Measurements from ENCODE around the gene FBXW10B.
"Not testable (repeated sequence)": the region's sequence is repeated elsewhere in the genome, so short reads cannot be mapped to it uniquely, and the experiment has no call there.

FBXW10B gene

DNA sequence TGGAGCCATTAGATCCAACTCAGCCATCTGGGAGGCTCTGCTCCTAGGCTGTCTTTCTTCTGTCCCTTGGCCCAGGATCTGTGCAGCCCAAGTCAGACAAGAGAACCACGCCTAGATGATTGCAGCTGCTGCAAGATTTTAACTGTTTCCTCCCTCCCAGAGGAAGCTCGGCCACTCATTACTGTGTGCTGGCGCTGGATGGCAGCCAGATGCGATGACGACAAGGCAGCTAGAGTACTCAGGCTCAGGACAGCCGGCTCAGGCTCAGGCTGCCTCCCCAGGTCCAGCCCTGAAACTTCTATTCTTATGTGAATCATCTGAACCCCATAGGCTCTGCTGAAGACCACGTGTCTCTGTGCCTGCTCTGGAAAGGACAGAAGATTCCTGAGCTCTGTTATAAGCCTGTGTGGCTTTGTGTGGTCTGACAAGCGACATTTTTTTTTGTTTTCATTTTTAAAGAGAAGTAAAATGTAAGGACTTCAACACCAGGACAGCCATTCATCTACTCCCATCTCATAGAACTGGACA is 32.1 kb upstream of the FBXW10B start:
- no peak for DNase-seq (ENCODE audit: insufficient read length)
- no peak for FAIRE-seq
- TF ChIP-seq POLR2AphosphoS5 (IDR thresholded peaks at IDR 0.05; ENCODE audit: low read depth, low read length) (no peak), TAF1 (IDR thresholded peaks at IDR 0.05; ENCODE audit: borderline replicate concordance, low read depth, low read length) (no peak), POLR2A (IDR thresholded peaks at IDR 0.05; ENCODE audit: low read depth, low read length) (no peak)

DNA sequence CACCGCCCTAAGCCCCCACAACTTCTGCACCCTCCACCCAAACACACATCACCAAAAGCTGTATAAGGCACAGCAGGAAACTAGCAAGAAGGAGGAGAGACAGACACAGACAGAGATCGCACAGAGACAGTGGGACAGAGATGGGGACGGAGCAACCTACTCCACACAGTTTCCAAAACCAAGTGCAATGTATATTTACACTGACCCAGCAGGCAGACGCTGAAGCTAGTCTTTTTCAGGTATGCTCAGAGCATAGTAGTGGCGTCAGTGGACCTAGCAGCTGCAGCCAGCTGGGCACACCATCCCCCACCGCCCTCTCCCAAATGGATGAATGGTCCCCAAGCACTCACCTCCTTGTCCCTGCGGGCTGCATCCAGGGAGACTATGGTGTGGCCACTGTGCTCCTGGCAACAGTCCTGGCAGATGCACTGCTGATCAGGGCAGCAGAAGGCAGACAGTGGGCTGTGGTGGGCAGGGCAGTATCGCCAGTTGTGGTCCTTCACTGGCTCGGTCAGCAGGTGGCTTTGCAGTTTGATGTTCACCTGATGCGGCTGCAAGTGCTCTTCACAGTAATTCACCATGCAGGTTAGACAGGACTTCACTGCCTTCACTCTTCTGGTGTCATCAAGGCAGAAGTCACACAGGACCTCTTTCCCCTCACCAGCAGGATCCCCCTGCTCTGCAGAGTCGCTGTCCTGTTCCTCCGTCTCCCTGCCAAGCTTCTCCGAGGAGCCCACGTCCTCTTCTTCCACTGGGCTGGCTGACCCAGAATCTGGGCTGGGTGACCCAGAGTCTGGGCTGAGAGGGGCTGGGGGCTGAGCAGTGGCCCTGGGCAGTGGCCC is 31.5 kb upstream of the FBXW10B start:
- FAIRE-seq (no peak), DNase-seq (ENCODE audit: insufficient read length) (no peak)
- TF ChIP-seq POLR2A (IDR thresholded peaks at IDR 0.05; ENCODE audit: low read depth, low read length) (no peak), POLR2AphosphoS5 (IDR thresholded peaks at IDR 0.05; ENCODE audit: low read depth, low read length) (no peak), TAF1 (IDR thresholded peaks at IDR 0.05; ENCODE audit: borderline replicate concordance, low read depth, low read length) (no peak)

DNA sequence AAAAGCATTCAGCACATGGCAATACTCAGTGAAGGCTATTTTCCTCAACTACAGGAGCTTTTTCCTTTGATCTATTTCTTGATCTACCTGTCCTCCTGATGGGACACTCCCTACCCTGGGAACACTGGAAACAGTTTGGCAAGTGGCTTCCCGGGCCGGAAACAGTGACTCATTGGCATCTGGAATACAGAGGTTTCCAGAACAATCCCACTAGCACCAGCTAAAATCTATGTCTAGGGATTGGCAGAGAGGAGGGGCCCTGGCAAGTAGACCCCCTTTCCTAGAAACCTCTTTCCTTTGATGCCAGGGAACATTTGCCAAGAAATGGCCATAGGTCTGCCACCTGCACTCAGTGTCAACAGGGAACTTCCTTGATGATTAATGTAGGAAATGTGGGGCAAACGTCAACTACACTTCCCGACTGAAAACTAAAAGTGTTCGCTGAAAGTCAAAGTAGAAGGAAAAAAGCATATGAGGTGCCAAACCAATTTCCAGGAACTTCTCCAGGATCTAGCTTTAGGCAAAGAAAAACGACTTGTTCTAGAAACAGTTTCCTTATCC is 30.4 kb upstream of the FBXW10B start:
- FAIRE-seq (no peak), DNase-seq (ENCODE audit: insufficient read length) (no peak)
- TF ChIP-seq POLR2AphosphoS5 (IDR thresholded peaks at IDR 0.05; ENCODE audit: low read depth, low read length) (no peak), POLR2A (IDR thresholded peaks at IDR 0.05; ENCODE audit: low read depth, low read length) (no peak), TAF1 (IDR thresholded peaks at IDR 0.05; ENCODE audit: borderline replicate concordance, low read depth, low read length) (no peak)

DNA sequence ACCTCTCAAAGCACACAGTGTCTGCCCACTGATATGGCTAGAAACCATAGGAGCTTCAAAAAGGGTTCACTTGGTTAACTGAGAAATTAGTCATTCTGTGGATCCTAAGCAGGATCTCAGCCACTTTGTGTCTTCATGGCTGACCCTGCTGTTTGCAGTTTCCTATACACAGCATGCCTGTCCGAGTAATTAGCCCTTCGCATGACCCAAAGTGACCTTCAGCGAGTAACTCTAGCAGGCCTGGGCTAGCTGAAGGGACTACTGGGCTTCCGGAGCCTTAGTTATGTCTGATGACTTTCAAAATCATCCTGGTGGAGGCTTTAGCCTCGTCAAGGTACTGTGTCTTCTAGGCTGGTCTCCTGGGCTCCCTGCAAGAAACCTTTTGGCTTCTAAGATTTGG is 28.9 kb upstream of the FBXW10B start:
- TF ChIP-seq TAF1 (IDR thresholded peaks at IDR 0.05; ENCODE audit: borderline replicate concordance, low read depth, low read length) (no peak), POLR2AphosphoS5 (IDR thresholded peaks at IDR 0.05; ENCODE audit: low read depth, low read length) (no peak), POLR2A (IDR thresholded peaks at IDR 0.05; ENCODE audit: low read depth, low read length) (no peak)
- DNase-seq (ENCODE audit: insufficient read length) (no peak), FAIRE-seq (no peak)

DNA sequence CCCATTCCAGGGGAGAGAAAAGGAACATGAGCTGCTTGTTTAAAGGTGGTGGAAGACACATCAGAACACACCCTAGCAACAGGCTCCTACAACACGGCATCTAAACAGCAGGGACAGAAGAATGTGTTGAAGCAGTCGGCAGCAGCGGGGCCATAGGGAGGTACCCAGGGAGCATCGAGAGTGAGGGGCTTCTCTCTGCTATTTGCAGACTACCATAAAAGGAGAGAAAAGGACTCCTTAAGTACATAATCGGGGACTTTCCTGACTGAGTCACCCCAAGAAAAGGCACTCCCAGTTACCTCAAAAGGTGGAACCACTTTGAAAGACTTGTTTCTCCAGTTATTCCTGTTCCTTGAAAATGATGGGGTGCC is 26.4 kb upstream of the FBXW10B start:
- not testable (repeated sequence) for DNase-seq (ENCODE audit: insufficient read length); FAIRE-seq

DNA sequence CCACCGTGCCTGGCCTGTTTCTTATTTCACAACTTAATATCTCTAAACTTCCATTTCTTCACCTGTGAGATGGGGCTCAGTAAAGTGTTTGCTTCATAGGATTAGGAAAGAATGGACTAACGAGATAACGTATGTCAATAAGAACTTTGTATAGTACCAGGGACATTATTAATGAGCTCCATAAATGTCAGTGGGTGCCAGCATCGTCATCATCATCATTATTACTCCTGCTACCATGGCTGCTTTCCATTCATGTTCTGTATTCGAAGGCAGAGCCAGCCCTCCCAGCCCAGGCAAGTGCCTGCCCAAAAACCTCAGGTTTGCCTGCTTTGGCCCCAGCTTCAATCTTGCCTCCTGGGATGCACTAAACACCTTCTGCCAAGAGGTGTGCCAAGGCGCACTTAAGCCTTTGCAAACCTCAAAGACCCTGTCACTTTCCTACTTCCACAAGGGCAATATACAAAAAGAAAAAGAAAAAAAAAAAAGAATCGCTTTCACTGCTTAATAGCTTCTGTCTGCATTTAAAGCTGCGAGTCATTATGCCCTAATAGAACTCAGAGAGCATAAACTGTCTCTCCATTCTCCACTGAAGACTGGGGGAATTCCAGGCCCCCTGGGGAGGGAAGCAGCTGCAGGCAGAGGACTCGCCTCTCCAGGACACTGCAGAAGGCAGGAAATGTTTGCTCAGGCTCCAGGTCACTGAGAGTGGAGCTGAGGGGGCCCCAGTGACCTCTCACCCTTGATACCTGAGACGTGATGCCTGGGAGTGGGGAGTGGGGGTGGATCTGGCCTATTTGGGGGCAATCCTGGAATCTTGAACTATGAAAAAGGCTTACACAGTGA is 25.8 kb upstream of the FBXW10B start:
- FAIRE-seq; DNase-seq (ENCODE audit: insufficient read length): not testable (repeated sequence)

DNA sequence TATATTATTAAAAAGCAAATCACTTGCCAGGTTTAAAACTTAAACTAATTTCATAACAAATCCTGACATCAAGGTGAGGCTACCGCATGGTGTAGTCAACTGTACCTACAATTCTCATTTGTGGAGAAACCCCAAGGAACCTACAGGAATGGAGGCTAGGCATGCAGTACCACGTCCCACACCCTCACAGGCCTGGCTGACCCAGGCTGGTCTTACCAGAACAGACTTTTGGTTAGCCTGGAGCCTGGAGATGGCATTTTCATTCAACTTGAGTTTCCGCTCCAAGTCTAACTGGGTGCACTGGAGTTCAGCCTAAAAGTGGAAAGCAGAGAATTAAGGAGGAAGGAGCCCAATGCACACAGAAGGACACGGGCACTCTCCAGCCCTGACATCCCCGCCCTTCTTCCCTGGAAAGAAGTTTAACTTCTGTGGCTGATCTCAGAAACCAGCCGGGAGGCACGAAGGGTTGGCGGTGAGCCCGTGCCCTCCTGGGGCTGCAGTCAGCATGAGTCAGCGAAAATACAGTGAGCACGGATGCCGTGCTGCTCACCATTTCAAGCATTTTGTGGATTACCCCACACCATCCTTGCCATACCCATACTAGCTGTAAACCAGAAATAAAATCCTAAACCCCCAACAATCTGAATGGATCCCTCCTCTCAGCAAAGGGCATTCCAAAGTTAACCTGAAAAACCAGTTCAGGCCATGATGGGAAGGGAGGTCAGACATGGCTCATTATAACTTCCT is 23.2 kb upstream of the FBXW10B start:
- DNase-seq (ENCODE audit: insufficient read length); FAIRE-seq: not testable (repeated sequence)

DNA sequence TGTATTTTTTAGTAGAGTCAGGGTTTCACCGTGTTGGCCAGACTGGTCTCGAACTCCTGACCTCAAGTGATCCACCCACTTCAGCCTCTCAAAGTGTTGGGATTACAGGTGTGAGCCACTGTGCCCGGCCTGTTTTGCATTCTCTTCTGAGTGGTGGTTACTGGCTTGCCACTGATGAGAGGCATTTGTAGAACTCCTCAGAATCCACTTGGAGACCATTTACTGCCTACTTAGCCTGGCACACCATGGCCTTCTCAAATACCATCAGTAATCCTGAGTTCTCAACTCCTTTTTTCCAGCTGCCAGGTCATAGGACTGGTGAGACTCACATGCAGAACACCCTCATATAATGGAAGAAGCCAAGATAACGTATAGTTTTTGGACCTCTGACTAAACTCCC is 22.5 kb upstream of the FBXW10B start:
- not testable (repeated sequence) for DNase-seq (ENCODE audit: insufficient read length); FAIRE-seq

DNA sequence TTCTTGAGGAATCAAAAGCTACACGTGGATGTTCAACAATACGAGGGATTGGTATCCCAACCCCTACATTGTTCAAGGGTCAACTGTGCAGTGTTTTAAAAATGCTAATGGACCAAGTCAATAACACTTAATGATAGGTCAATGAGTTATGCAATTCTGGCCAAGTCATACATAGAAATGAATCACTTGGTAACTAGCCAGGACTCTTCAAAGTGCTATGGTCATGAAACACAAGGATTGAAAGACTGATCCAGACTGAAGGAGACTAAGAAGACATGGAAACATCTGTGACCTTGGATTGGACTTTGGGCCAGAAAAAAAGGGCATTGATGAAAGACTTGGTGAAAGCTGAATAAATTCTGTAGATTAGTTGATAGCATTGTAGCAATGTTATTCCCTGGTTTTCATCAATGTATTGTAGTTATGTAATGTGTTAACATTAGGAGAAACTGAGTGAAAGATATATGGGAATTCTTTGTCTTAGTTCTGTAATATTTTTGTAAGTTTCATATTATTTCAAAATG is 11.5 kb upstream of the FBXW10B start:
- not testable (repeated sequence) for FAIRE-seq; DNase-seq (ENCODE audit: insufficient read length)

DNA sequence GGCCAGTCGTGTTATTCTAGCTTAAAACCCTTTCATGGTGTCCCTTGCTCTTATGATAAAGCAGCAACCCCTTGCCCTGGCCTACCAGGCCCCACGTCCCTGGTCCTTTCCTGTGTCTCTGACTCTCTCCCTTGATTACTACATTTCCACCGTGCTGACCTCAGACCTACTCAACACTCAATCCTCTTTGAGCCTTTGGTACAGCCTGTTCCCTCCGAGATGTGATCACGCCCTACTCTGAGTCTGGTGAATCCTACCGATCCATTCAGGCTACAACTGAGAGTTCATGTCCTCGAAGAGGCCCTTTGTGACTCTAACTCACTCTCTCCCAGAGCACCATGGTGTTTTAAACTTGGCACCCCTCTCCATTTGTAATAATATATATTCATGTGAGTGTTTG is 10.5 kb upstream of the FBXW10B start:
- not testable (repeated sequence) for FAIRE-seq; DNase-seq (ENCODE audit: insufficient read length)

DNA sequence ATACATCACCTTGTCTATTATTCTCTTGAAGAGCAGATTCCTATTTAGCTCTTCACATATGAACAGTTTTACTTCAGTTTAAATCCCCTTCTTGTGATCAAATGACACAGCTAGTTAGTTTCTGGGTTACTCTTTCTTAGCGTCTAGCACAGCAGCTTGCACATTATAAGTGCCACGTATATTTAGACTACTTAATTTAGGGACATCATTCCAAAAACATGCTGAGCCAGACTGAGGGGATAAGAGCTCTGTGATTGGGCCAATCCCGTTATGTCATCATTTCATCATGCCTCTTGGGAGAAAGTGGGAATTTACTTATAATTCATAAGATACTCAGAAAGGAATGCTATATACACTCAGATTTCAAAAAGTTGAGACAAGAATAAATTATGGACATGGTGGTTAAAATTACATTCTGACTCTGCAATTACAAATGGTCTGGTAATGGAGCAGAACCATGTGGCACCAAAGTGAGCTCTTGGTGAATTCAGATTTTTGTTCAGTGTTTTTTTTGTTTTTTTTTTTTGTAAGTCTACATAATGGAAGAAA is 4.2 kb upstream of the FBXW10B start:
- DNase-seq (ENCODE audit: insufficient read length), result not testable (repeated sequence)

DNA sequence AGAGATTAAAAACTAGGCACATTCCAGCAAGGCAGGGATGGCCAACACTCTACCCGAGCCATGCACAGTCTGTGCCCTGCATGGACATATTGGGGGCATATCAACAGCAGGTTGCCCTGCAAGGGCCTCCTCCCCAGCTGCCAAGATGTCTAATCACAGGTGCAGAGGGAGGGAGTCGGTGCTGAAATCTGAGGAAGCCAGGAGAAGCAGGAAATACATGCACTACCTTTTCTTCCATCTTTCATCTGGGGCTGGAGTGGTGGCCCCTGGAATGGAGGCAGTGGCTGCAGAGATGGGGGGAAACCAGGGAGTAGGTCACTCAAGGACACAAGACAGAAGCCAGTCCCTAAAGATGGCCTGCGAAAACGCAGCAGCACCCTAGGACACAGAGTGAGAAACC is 3.8 kb upstream of the FBXW10B start:
- FAIRE-seq; DNase-seq (ENCODE audit: insufficient read length): not testable (repeated sequence)

More for the DNA sequence above, 4.2 kb upstream of the FBXW10B start:
- not testable (repeated sequence) for FAIRE-seq

DNA sequence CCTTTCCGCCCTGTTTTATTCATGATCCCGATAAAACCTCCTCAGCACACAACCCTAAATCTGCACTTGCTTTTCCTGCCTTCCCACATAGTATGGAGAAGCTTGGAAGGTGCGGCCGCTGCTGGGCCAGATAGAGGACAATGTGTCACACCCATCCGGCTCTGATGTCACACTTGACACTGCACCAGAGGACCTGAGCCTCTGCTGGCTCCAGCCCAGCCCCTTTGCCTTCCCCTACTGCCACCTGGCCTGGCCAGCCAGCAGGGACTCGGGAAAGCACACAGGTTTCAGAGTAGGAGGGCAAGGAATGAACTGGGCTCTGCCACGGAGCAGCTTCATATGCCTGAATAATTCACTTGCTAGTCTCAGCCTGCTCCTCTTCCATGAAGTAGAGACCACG is 2.6 kb upstream of the FBXW10B start:
- not testable (repeated sequence) for FAIRE-seq; DNase-seq (ENCODE audit: insufficient read length)

DNA sequence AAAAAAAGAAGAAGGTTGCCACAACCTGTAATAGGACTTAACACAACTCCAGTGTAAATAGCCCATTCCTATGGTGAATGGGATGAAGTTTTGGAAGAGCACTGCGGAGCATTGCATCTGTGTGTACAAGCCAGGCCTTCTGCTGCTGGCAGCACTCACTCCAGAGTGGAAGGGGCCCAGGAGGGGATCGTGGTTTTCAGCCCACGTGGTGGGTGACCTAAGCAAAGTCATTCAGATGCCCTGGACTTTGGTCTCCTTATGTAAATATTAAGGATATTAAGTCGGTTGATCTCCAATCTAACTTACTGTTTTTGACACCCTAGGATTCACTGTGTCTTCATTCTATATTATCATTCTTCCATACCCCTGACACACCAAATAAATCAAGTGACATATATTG is 2.7 kb downstream of the FBXW10B start:
- FAIRE-seq; DNase-seq (ENCODE audit: insufficient read length): not testable (repeated sequence)

DNA sequence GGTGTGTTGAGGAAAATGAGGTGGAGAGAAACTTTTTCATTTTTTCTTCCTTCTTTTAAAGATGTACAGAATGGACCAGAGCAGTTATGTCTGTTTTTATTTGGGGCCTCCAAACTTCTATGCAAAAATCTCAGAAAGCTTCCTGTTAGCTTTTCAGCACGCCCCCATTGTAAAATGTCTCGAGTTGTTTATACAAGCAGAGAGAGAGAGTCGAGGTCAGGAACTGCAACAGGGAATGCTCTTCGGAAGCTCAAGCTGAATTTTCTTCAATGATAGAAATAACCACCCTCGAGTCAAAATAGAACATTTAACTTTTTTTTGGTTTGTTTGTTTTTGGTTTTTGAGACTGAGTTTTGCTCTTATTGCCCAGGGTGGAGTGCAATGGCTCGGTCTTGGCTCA is 3.7 kb downstream of the FBXW10B start:
- FAIRE-seq; DNase-seq (ENCODE audit: insufficient read length): not testable (repeated sequence)

DNA sequence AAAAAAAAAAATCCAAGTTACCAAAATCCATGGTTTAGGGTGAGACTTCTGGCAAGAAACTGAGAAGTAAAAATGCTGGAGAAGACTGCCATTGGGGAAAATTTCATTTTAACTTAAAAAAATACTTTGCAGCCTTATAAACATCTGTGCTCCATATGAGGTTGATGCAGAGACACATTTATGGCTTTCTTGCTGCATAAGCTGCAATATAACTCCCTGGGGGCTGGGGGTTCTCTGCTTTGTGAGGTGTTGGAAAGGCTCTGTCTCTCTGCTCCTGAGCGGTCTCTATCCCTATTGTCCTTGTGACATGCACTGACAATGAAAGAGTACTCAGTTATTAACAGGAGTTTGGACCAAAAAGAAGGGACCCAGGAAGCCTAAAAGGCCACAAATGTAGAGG is 6.4 kb downstream of the FBXW10B start:
- FAIRE-seq; DNase-seq (ENCODE audit: insufficient read length): not testable (repeated sequence)

DNA sequence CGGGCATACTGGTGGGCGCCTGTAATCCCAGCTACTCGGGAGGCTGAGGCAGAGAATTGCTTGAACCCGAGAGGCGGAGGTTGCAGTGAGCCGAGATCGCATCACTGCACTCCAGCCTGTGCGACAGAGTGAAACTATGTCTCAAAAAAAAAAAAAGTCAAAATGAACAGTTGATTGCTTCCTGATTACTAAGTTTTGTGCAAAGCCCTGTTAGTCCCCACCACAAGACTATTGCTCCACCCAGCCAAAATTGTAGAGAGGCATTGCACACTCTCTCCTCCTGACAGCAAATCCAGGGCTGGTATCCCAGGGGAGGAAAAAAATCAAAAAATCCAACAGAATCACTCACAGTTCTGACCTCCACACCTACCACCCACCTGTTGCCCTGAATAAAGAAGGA is 26.5 kb downstream of the FBXW10B start:
- not testable (repeated sequence) for DNase-seq (ENCODE audit: insufficient read length); FAIRE-seq
